Measurements from ENCODE around the gene XPNPEP1.

XPNPEP1 gene

DNA sequence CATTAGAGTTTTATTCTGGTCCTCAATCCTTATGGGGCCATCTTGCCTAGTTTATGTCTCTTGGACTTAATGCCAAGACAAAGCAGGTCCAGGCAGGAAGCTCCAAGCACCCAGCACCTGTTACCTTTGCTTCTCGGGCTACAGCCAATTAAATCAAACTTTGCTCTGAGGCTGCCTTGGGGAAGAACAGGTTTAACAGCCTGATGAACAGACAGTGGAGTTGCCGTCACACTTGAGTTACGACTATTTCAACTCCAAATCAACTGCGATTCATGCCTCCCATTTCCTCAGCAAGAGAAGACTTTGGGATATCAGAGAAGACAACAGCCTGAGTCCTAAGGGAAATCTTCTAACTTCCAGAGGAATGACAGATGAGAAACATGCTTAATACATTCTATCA lies 62.2 kb downstream of the XPNPEP1 start:
- no peak for DNase-seq

DNA sequence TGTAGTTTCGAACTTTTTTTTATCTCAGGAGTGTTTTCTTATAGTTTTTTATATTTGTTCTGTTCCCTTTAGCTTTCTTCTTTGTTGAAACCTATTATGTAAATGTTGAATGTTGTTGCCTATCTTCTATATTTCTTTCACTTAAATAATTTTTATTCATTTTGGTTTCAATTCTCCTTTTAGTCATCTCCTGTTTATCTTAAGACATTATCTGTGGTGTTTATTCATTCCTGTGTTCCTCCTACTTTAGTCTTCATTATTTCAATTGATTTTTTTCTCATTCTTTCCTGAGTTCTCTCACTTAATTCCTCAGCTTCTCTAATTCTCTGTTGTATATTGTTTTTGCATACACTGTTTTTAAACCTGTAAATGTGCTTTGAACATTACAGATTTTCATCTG lies 64.1 kb downstream of the XPNPEP1 start:
- no peak for DNase-seq

DNA sequence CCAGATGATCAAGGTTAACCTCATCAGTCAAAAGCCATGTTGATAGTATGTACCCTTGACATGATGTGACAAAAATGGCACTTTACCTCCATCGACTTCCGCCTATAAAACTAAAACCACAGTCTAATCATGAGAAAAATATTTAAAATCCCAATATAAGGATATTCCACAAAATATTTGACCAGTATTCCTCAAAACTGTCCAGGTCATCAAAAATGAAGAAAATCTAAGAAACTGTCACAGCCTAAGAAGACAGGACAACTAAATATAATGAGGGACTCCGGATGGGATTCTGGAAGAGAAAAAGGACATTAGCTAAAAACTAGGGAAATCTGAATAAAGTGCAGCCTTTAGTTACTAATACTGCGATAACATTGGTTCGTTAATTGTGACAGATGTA lies 67.6 kb downstream of the XPNPEP1 start:
- DNase-seq = no peak

DNA sequence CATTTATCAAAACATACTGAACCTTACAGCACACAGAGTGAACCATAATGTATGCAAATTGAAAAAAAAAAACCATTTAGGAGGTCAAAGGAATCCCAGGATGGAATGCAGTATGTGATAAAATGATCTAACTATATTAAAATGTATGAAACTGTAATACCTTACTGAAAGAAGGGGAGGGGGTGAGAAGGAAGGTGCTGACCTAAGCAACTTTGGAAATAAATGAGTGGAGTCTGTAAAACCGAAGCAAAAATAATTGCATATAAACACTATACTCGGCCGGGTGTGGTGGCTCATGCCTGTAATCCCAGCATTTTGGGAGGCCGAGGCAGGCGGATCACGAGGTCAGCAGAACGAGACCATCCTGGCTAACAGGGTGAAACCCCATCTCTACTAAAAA lies 69.4 kb downstream of the XPNPEP1 start:
- DNase-seq = no peak

DNA sequence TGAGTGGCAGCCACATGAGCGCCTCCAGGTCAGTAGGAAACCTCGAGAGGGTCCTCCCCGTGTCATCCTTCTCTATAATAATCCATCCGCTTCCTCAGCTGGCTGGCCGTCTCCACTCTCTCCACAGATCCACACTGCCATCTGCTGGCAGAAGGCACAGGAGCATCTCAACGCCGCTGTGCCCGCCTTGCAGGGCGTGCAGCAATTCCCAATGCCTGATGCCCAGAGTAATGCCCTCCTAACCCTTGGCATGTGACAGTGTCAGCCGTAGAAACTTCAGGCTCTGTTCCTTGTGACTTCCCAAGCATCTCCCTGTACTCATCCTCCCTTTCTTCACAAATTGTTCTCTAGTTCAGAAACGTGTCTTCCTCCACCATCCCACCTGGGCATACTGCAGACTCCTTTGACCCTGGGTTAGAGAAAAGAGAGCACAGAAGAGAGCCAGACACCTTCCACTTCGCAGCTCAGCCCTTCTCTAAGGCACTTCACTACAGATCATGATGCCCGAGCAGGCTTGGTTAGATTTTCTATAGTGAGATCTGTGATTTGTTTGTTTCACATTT lies 70.8 kb downstream of the XPNPEP1 start:
- peak; percentile 73 for DNase-seq

DNA sequence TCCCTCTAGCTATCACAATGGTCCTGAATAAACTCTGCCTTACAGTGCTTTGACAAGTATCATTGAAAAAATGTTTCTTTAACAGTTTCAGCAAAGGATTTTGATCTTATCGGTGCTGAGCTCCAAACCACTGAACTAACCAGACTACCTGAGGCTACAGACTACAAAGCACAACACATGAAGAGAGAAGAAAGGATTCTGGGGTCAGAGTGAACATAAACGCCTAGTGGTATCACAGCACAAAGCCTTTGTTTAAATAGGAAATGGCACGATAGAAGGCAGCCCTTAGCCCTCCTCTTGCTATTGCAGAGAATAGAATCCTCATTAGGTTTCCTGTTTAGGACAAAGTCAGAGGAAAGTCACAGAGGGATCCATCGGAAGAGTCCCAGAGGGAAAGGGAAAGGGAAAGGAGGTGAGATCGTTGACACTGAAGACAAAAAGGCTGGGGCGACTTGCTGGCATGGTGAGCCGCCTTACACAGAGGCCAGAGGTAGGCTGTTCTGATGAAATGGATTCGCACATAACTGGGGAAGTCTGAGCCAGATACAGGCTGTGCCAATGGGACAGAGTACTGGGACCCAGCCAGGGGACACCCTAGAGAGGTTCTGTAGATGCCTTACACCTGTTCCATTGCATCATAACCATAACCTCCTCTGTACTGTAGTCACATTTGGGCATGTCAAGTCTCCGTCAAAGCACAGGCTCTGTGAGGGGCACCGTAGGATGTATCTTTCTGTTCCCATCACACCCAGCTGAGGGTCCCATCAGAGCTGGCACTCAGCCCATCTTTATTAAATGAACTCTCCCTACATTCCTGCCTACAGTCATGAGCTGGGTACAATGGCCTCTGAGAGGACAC lies 71.5 kb downstream of the XPNPEP1 start:
- DNase-seq = no peak

DNA sequence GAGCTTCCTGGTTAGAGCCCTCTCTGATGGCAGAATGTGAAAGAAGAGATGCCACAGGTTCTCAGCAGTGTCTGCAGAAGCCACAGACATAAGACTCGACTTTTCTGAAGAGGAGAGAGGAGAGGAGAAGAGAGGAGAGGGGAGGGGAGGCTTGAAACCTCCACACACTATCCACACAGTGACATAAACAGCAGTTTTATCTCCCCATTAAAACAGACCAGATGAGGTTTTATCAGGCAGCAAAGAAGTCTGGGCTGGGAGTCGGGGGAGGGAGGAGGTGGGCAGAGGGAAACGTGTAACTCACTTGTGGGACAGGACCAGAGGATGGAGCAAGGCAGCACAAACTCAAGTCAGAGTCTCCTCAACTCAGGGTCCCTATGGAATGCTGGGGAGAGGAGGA lies 76.5 kb downstream of the XPNPEP1 start:
- no peak for DNase-seq

DNA sequence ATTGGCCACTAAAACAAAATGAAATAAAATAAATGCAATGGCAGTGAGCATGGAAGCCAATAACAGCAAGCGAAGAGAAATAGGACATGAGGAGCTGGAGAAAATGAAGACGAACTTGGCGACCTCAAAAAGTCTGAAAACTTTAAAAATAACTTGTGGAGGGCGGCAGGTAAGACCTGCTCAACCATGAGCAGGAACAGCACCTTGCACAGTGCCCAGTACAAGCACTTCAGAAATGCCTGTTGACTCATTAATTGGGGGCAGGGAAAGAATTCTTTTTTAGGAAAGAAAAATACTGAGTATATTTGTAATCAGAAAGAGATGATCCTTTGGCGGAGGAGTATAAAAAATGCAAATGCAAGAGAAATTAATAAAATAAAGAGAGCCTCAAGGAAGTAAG lies 78.0 kb downstream of the XPNPEP1 start:
- DNase-seq = no peak

DNA sequence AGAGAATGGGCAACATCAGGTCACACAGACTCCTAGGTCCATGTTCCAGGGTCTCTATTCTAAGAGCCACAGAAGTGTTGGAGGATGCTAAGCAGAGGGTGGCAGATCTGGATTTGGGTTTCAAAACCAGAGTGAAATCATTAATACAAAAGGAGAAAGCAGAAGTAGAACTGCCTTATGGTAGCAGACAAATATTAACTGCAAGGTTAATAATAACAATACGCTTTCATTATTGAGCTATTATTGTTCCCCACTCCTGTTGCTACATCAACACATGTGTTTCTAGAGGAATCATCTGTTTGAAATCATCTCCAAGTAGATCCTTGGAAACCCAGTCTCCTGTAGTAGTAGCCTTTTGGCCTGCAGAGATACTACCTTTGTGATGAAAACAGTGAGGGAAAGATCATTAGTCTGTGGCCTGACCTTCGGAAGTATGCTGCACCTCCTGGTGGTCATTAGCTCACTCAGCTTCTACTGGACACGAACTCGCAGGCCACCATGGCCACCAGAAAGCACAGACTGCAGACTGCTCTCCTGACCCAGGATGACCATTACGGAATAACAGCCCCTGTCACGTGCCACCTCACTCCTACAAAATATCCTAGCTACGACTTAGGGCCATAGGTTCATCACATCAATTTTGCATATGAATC lies 84.6 kb downstream of the XPNPEP1 start:
- DNase-seq = no peak

DNA sequence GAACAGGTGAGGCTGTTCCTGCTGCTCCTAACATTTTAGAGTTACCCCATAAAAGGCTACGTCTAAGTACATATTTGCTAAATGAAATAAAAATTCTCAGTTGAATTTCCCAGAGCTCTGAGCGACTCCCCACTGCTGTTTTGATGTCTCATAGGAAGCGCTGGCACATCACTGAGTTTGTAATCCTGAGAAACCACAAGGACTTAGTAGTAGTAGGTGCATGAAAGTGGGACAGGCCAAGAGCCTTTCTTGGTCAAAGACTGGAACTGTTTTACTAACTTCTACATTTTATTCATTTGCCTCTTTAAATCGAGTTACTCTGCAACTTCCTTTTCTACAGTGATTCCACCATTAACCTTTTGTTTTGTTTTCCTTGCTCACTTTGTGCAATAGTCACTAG lies 85.9 kb downstream of the XPNPEP1 start:
- no peak for DNase-seq

DNA sequence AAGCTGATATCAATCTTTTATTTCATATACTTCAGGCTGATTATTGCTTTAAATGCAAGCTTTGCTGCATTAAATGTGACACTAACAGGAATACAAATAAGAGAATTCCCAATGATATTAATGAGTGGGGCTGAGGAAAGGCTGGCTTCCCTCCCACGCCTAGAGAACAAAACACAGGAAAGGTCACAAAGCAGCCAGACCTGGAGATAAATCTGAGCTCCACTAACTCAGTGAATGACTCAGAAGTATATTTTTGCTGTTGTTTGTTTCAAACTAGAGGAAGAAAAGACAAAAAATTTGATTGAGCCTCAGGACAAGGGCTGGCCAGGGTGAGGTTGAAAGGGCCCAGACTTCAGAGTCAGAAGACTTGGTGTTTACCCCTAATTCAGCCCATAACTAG lies 88.1 kb downstream of the XPNPEP1 start:
- DNase-seq = no peak

DNA sequence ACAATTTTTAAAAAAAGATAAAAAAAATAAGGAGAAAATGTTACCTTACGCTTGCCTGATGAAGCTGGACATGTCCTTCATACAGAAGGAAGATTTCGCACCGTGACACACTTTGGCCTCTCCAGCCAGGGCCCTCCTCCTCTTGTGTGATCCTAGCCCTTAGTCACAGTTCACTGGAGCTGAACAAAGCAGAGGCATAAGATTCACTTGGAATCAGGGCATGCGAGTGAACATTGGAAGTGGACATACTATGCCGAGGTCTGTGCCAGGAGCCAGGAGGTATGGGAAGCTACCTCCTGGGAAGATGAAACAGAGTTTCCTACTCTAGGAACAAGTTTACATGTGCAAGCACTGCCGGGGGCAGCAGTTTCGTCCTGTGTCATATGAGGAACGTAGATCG lies 91.5 kb downstream of the XPNPEP1 start:
- DNase-seq = no peak

DNA sequence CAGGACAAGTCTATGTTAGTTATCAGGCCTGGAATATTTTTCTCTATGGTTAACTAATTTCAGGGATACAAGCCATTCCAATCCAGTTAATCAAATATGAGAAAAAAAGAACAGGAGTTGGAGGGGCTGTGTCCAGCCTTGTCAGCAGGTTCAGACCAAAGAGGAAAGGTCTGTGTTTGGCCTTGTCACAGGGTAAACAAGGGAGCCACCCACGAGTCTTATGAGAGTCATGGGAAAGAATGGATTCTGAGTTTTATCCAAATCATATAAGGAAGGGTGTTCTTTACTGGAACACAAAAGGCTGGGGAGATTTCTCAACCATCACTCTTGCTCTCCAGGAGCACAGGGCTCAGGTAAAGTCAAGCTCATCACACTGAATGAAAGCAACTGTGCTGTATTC lies 99.1 kb downstream of the XPNPEP1 start:
- DNase-seq = no peak

DNA sequence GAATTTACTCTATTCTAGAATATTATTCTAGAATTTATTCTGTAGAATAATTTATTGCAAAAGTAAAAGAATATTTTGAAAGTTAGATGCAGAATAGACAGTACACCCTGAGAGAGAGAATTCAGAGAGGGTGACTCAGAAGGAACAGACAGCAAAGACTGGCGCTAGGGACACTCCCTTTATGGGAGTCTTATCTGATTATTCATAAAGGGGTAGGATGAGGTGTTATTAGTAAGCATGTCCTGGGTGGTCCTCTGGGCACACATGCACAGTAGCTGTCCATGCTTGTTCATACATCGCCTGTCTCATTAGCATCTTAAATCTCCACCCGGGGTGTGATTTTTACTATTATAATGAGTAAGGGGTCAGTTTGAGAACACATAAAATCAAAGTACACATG lies 100.1 kb downstream of the XPNPEP1 start:
- no peak for DNase-seq

DNA sequence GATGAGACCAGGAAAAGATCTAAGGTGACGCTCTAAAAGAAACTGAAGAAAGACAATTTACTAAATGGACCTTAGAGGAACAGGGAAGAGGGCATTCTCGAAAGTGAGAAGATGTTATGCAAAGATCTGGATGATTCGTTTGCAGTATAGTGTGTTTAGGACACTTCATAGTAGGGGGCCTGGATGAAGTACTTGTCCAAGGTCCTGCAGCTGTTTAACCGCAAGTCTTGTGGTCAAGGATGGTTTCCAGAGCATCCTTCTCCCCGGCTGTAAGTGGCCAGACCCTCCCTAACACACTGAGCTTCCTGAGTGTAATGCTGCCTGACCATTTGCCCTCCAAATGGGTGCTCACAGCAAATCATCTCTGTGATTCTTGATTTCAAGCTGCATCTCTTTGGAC lies 101.6 kb downstream of the XPNPEP1 start:
- DNase-seq = no peak

DNA sequence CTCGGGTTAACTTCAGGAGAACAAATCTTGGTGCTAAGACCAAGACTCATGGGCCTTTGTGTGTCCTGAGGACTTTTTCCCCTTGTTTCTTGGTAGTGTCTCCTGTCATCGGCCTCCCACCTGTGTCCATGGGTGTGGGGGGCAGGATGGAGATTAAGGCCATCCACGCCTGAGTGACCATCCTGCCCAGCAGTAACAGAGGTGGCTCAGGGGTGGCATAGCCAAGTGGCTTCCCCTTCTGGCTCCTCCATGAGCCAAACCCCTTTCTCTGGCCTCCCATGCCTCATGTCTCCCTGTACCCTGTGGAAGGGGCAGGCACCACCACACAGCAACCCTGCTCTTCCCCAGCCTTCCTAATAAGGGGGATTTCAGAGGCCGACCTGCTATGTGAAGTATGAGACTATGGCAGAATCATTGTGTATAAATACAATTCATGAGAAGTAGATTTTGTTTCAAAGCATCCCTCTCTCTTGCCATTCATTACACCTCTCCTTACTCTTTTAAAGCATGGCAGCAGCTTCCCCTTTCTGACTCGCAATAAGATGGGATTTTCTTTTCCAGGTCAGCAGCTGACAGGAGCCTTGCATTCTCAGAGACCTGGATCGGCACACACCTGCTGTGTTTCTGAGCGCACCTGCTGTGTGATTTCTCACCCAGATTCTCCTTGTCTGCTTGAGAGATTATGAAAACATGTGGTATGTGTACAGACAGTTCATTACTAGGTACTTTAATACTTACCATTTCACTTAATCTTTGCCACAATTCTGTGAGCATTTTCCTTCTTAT lies 102.5 kb downstream of the XPNPEP1 start:
- no peak for DNase-seq

DNA sequence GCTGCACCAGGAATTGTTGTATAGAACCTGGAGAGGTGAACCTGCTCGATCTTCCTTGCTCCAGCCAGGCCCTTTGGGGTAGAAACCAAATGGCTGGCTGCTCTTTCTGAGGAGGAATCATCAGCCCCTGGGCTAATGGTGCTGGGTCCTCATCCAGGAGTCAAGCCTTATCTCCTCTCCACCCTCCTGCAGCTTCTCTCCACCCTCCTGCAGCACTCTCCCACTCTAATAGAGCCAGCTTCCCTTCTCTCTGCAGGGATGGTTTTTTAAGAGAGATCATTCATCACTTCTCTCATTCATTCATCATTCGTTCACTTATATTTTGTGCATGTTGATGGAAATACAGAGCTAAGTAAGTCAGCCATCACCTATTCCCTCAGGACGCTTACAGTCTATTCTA lies 103.5 kb downstream of the XPNPEP1 start:
- DNase-seq = no peak

All from activated naive CD4-positive, alpha-beta T cell treated with anti-CD3 and anti-CD28 coated beads, Interleukin-2, amount 50 U/mL, for 16 hours (primary cell).